Hepatocyte (in vitro differentiated cells): ENCODE measurements around the gene THAP2.

Experiments used
- CTCF ChIP-seq: fragments of 200-600 bp; sonication (generic); IDR thresholded peaks from 2 replicates; pipeline ENCODE4 v1.5.1; 2016; ENCODE audit warnings: antibody characterized with exemption, mild to moderate bottlenecking; ENCODE audit not compliant: poor library complexity
- EZH2 ChIP-seq: fragments of 200-600 bp; sonication (generic); IDR thresholded peaks from 2 replicates; pipeline ENCODE4 v1.6.1; 2016; ENCODE audit warnings: antibody characterized with exemption, mild to moderate bottlenecking, borderline replicate concordance

- no peak for TF ChIP-seq CTCF
- TF ChIP-seq EZH2: no peak
Measured at GRCh38 chr12:71685312-71685906, 21.3 kb downstream of the THAP2 start.
